Right renal cortex interstitium (tissue), 3 donors: ENCODE measurements around the gene ZFAND3. TPM values are rescaled to one million over a fixed set of nuclear protein-coding genes. Genes with fewer than 3 reads are reported as not detected.

Source experiments
- DNase-seq, 3 donors: peaks; one replicate each; pipeline ENCODE4 v3.0.0-alpha.2; 2013; ENCODE audit warnings: low read depth in 3 of 3, low spot score in 2 of 3
- polyA plus RNA-seq, 3 donors: library from polyadenylated mRNA; unstranded; fragments of 120-200 nt; gene quantifications; one replicate each; pipeline ENCODE4 v1.2.1, GENCODE V29; 2013; ENCODE audit not compliant: insufficient read length in 3 of 3

ZFAND3 gene
- polyA plus RNA-seq, 3 donors, result 164 to 166 (median 164) TPM

DNA sequence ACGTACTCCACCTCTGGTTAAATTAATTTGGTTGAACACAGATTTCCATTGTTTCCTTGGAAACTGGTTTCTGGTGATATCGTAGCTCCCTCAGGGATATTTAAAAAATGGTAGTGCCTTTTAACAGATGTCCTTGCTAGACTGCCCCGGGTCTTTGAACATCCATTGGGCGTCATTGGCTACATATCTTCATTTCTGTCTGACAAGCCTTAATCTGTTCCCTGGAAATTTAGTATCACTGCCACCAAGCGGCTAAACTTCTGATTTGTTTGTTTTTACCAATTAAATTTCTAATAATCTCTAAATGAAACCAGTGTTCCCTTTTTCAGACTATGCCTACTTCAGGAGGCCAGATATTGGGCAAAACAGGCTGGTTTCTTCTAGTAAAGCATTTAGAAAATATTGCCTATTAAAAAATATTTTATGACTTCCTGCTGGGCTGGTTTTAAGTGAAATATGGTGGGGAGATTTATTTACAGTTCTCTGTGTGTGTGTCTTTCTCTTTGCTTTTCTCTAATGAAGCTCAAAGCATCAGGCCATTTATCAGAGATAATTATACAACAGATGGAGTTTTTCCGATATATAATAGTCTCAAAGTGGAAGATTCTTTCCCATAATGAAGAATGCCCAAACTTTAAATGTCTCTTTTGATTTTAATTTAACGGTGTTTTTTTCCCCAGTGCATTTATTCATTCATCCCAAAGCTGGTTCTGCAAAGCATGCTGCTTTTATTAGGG, 249.5 kb downstream of the ZFAND3 start:
- DNase-seq, result no peak

GRCh38 chr6:38077488-38078030, 258.0 kb downstream of the ZFAND3 start:
- DNase-seq, result no peak

GRCh38 chr6:38078671-38079070, 259.1 kb downstream of the ZFAND3 start:
- DNase-seq, result no peak

DNA sequence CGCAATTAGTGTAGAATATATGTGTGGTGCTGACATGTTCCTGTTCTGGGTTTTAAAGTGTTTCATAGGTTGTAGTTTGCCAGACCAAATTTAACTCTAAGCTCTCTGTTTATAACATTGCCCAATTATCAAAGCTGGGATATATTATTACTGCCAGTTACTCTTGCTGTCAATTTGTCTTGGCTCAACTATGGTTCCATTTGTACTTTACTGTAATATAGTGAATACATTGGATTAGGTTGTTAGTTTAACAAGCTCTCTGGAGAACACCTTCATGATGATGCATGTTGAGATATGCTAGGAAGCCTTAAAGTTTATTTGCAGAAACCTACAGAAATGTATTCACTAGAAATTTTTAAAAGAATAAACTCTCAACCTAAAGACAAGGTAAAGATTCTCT, 259.6 kb downstream of the ZFAND3 start:
- DNase-seq, result no peak

DNA sequence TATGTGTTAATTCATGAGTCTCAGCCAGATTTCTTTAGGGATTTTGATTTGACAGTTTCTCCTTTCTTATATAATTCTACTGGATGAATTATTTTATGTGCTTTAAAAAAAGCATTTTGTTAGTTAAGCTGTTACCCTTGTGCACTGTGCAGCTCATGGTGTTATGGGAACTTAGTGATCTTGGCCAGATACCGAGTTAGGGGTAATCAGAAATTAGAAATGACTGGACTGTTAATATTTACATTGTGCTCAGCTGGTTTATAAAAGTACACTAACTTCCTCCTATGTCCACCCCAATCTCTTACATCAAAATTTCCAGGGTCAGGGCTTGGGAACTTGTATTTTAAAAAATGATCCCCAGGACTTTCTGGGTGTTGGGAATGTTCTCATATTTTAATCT, 260.0 kb downstream of the ZFAND3 start:
- no peak for DNase-seq

GRCh38 chr6:38080360-38080759, 260.8 kb downstream of the ZFAND3 start:
- DNase-seq, result no peak

- no peak for DNase-seq
Measured at GRCh38 chr6:38080889-38081288, 261.4 kb downstream of the ZFAND3 start.

DNA sequence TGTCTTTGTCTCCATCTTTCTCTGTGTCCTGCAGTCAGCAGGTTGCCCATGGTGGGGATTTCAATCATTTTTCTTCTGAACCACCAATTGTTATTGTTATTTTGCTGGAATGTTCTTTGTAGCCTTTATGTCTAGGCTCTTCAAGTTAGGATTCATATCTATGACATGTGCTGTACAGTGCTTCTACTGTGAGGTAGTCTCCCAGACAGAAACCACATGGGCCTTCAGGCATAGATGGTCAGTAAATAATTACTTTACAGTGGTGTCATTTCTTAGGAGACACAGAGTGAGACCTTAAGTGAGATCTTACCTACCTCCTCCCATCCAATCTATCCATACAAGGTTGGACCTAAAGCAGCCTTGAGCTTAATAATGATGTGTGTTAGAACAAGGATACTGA, 265.5 kb downstream of the ZFAND3 start:
- DNase-seq, result no peak

GRCh38 chr6:38086346-38086745, 266.8 kb downstream of the ZFAND3 start:
- DNase-seq, result no peak

- no peak for DNase-seq
Measured at GRCh38 chr6:38088010-38088409, 268.5 kb downstream of the ZFAND3 start.

DNA sequence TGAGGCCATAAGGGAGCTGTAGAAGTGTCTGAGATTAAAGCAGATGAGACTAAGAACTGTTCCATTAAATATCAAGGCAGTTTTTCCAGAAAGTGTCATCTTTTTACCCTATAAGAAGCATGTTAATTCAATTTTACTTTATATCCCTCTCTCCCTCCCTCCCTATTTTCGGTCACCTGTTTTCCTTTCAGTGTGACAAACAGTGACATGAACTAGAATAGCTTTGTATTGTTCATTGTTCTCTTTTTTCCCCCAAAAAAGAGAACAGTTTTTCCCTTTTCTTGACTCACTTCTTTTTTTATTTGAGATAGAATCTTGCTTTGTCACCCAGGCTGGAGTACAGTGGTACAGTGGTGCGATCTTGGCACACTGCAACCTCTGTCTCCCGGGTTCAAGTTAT, 269.3 kb downstream of the ZFAND3 start:
- no peak for DNase-seq

- no peak for DNase-seq
Measured at GRCh38 chr6:38091613-38092012, 272.1 kb downstream of the ZFAND3 start.

DNA sequence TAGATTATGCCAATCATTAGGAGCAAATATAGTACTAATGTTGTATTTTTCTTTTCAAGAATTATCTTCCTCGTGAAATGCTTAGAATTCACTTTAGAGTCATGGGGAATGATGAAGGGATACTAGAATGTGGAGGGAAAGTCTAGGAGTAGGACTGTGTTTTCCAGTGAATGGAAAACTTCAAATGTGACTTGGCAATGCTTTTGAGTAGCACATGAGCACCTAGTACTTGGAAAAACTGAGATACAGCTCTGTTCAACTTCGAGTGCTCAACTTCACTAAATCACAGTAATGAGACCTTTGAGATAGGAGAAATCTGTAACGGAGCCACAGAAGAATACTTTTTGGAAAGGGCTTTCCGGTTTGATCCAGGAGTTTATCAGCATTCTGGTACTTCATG, 272.9 kb downstream of the ZFAND3 start:
- no peak for DNase-seq

DNA sequence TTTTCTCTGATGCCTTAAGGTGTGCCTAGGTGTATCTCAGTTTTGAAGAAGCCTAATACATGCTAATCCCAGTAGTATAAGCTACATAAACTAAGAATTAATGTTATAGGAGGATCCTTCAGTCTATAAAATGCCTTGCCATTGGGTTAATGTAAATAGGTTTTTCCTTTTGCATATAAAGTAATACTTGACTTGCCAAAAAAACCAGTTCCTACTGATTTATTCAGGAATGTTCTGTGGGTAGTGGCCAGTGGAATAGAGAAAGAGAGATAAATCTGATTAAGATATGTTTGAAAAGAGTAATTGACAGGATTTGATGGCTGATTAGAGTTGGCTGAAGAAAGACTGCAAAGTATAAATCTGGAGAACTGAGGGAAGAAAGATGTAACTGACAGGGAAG, 273.4 kb downstream of the ZFAND3 start:
- DNase-seq, result no peak

DNA sequence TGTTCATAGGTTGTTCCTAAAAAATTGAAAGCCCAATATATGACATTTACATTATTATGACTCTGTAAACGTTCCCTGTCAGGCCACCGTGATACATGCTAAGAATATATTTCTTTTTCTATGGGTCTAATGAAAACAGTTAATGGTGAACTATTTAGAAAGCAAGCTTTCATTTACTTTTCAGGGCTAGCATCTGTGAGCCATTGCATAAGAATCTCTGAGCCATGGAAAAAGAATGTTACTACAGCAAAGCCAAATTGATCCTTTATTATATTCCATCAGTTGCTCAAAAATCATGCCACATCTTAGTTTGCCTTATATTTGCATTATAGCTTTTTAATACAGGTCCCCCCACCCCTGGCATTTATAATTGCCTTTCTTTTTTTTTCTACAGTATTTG, 275.5 kb downstream of the ZFAND3 start:
- no peak for DNase-seq

GRCh38 chr6:38099221-38099620, 279.7 kb downstream of the ZFAND3 start:
- no peak for DNase-seq

GRCh38 chr6:38100380-38100779, 280.9 kb downstream of the ZFAND3 start:
- DNase-seq, result no peak

DNA sequence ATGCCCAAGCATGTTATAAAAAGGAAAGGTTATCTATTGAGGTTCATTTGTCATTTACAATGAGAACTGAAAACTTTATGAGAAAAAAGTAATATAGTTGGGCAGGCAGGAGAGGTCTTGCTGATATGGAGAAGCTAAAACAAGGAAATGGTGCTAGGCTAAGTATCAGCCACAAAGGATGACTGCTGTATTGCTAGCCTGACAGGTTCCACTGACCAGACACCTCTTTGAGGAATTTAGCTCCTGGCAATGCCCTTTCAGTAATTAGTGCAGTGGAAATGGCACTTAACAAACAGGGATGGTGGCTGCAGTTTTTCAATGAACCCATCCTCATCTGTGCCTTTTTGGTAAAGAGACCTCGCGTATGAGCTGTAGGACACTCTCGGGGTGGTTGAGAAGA, 284.4 kb downstream of the ZFAND3 start:
- DNase-seq, result no peak

GRCh38 chr6:38105066-38105465, 285.5 kb downstream of the ZFAND3 start:
- DNase-seq, result no peak

DNA sequence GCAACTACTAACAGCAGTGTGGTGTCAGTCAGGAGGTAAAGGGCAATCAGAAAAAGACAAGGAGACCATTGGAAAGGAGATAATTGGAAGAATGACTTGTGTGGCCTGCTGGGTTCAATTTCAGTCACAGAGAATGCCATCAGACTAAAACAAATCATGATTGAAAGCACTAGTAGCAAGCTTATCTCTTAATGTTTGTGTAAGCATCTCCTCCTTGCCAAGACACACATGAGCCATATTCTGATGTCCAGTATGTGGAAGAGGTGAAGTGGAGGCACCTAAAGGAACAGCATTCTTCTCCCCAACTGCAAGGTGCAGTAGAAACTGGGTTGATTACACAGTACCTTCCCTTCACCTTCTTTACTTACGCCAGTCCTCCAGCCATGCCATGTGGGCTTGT, 287.5 kb downstream of the ZFAND3 start:
- DNase-seq, result no peak

GRCh38 chr6:38110481-38110971, 291.0 kb downstream of the ZFAND3 start:
- DNase-seq, result no peak

GRCh38 chr6:38112181-38112580, 292.7 kb downstream of the ZFAND3 start:
- no peak for DNase-seq
